SH-SY5Y (cell line): ENCODE data around the gene FOXC2.

Experiments
- GATA2 ChIP-seq: IDR thresholded peaks from 2 replicates; pipeline ENCODE4 v1.6.1; 2011; ENCODE audit warnings: mild to moderate bottlenecking, low read depth, low read length
- GATA3 ChIP-seq: IDR thresholded peaks from 2 replicates; pipeline ENCODE4 v1.6.1; 2011; ENCODE audit warnings: low read depth, mild to moderate bottlenecking, low read length, moderate library complexity

DNA sequence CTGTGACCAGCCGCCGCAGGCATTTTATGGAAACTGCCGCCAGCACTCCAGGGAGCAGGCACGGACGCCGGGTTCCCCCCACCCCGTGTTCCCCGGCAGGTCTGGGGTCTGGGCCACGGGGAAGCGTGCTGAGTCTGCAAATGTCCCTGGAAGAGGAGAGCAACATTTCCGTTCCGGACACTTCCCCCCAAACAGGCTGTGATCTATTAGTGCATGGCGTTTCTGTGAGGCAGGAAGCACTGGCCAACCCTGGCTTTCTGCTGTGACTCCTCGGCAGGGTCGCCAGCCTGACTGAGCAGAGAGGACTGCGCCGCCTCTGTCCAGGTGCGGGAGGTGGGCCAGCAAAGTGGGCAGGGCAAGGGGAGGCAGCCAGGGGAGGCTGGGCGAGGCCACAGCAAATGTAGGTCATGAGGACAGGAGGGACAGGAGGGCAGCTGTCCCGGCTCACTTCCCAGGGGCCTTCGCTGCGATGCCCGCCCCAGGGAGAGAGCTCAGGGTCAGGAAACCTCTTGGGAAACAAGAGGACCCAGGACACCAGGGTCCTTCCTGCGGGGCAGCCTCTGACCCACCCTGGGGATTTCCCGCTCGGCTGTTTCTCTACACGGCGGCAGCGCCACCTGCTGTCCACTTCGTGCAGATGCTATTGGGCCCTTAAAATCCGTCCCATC lies 46.8 kb upstream of the FOXC2 start:
- TF ChIP-seq GATA2: no peak; the same call in 1 of the 2 replicates
- TF ChIP-seq GATA3: no peak
